HL-60/S4 treated with phorbol 12-myristate 13-acetate at 8.2 ng/mL for 4 days and 3 days (cell line): ENCODE measurements around the gene METTL16.

Experiments used
- in situ Hi-C: fragments of 300-500 bp; cut with MboI; formaldehyde crosslinking; loops from 2 replicates; pipeline ENCODE4 v1.15.0; 2022; ENCODE audit warnings: low sequenced_read_pairs

METTL16 gene

GRCh38 chr17:2416010-2416734 is 95.5 kb downstream of the METTL16 start:
- in situ Hi-C loops, result no loop called here

- in situ Hi-C loops, result no loop called here
Observed at GRCh38 chr17:2415081-2415480, 96.6 kb downstream of the METTL16 start.

- in situ Hi-C loops, result no loop called here
Observed at GRCh38 chr17:2414446-2415064, 97.1 kb downstream of the METTL16 start.

- in situ Hi-C loops, result no loop called here
Observed at GRCh38 chr17:2412561-2413021, 99.1 kb downstream of the METTL16 start.

- in situ Hi-C loops, result no loop called here
Observed at GRCh38 chr17:2410951-2411350, 100.7 kb downstream of the METTL16 start.

- in situ Hi-C loops, result no loop called here
Observed at GRCh38 chr17:2406903-2407790, 104.5 kb downstream of the METTL16 start.

GRCh38 chr17:2406271-2406902 is 105.3 kb downstream of the METTL16 start:
- in situ Hi-C loops, result no loop called here

- in situ Hi-C loops, result no loop called here
Observed at GRCh38 chr17:2405247-2405926, 106.3 kb downstream of the METTL16 start.

- in situ Hi-C loops, result no loop called here
Observed at GRCh38 chr17:2403044-2403443, 108.6 kb downstream of the METTL16 start.

- in situ Hi-C loops, result no loop called here
Observed at GRCh38 chr17:2402544-2402943, 109.1 kb downstream of the METTL16 start.

GRCh38 chr17:2401426-2402221 is 110.1 kb downstream of the METTL16 start:
- in situ Hi-C loops, result no loop called here

- in situ Hi-C loops, result no loop called here
Observed at GRCh38 chr17:2400877-2401425, 110.7 kb downstream of the METTL16 start, which contains the start of gene MNT. TSS of gene MNT (minus strand) at chr17:2401060. CDS start at chr17:2400712, 348 bp downstream.

- in situ Hi-C loops, result no loop called here
Observed at GRCh38 chr17:2400474-2400866, 111.2 kb downstream of the METTL16 start.

GRCh38 chr17:2399572-2400473 is 111.9 kb downstream of the METTL16 start:
- in situ Hi-C loops, result no loop called here

- in situ Hi-C loops, result no loop called here
Observed at GRCh38 chr17:2398655-2399571, 112.8 kb downstream of the METTL16 start.

GRCh38 chr17:2398182-2398581 is 113.5 kb downstream of the METTL16 start:
- in situ Hi-C loops, result no loop called here
